Measurements from ENCODE around the gene ENOX2. TPM values are rescaled to one million over a fixed set of nuclear protein-coding genes. Genes with fewer than 3 reads are reported as not detected.

The ENOX2 gene
- total RNA-seq, 4 donors from 2014 or later: 8.0 to 28.0 (median 15.2) TPM

GRCh38 chrX:130879869-130880268, 23.1 kb downstream of the ENOX2 start:
- no peaks in the 10 kb centered on the region for H3K27me3 ChIP-seq
- H3K4me1 ChIP-seq: peaks cover 0 to 16% (median 0%) of the 10 kb centered on the region in 4 donors
- DNase-seq (ENCODE audit: low spot score in 2 of 2): no peak
- H3K27ac ChIP-seq: no peak overlapping the region
- TF ChIP-seq EP300 (IDR thresholded peaks at IDR 0.05): no peak
- no peak for TF ChIP-seq POLR2A (IDR thresholded peaks at IDR 0.05)
- no peak for TF ChIP-seq CTCF (IDR thresholded peaks at IDR 0.05)
- H3K36me3 ChIP-seq: no peaks in the 10 kb centered on the region
- H3K4me3 ChIP-seq: no peak overlapping the region
- no peaks in the 10 kb centered on the region for H3K9me3 ChIP-seq
- WGBS, 2 donors: 63 to 67% methylated on average over 2 of the region's 2 CpGs

GRCh38 chrX:130878350-130879341, 24.4 kb downstream of the ENOX2 start:
- H3K4me3 ChIP-seq: no peak overlapping the region
- H3K27ac ChIP-seq: no peak overlapping the region
- 55 to 72% methylated on average over 7 of the region's 7 CpGs for WGBS, 2 donors
- H3K9me3 ChIP-seq: no peaks in the 10 kb centered on the region
- peaks cover 0 to 16% (median 0%) of the 10 kb centered on the region in 4 donors for H3K4me1 ChIP-seq
- DNase-seq (ENCODE audit: low spot score in 2 of 2): no peak
- no peaks in the 10 kb centered on the region for H3K27me3 ChIP-seq
- no peak for TF ChIP-seq EP300 (IDR thresholded peaks at IDR 0.05)
- no peak for TF ChIP-seq CTCF (IDR thresholded peaks at IDR 0.05)
- no peak for TF ChIP-seq POLR2A (IDR thresholded peaks at IDR 0.05)
- no peaks in the 10 kb centered on the region for H3K36me3 ChIP-seq

- Histone ChIP-seq H3K9me3 (no peaks in the 10 kb centered on the region), H3K27ac (no peak overlapping the region), H3K27me3 (no peaks in the 10 kb centered on the region), H3K4me3 (no peak overlapping the region), H3K4me1 (peaks cover 0 to 16% (median 0%) of the 10 kb centered on the region in 4 donors), H3K36me3 (no peaks in the 10 kb centered on the region)
- WGBS, 2 donors: 65 to 68% methylated on average over 1 of the region's 1 CpG
- no peak for DNase-seq (ENCODE audit: low spot score in 2 of 2)
- no peak for TF ChIP-seq EP300 (IDR thresholded peaks at IDR 0.05)
- no peak for TF ChIP-seq POLR2A (IDR thresholded peaks at IDR 0.05)
- TF ChIP-seq CTCF (IDR thresholded peaks at IDR 0.05): no peak
Measured at GRCh38 chrX:130877892-130878341, 25.1 kb downstream of the ENOX2 start.

GRCh38 chrX:130876226-130876625, 26.8 kb downstream of the ENOX2 start:
- Histone ChIP-seq H3K4me1 (peaks cover 0 to 16% (median 0%) of the 10 kb centered on the region in 4 donors), H3K27ac (no peak overlapping the region), H3K27me3 (peaks cover 0 to 1% of the 10 kb centered on the region in 2 donors), H3K4me3 (no peak overlapping the region), H3K9me3 (no peaks in the 10 kb centered on the region), H3K36me3 (no peaks in the 10 kb centered on the region)
- TF ChIP-seq POLR2A (IDR thresholded peaks at IDR 0.05): no peak
- no peak for TF ChIP-seq CTCF (IDR thresholded peaks at IDR 0.05)
- no peak for TF ChIP-seq EP300 (IDR thresholded peaks at IDR 0.05)
- no peak for DNase-seq (ENCODE audit: low spot score in 2 of 2)

GRCh38 chrX:130874751-130875150, 28.3 kb downstream of the ENOX2 start:
- no peak for DNase-seq (ENCODE audit: low spot score in 2 of 2)
- TF ChIP-seq CTCF (IDR thresholded peaks at IDR 0.05) (no peak), EP300 (IDR thresholded peaks at IDR 0.05) (no peak), POLR2A (IDR thresholded peaks at IDR 0.05) (no peak)
- no peak overlapping the region for H3K4me3 ChIP-seq
- no peaks in the 10 kb centered on the region for H3K36me3 ChIP-seq
- 70 to 80% methylated on average over 2 of the region's 2 CpGs for WGBS, 2 donors
- no peak overlapping the region for H3K27ac ChIP-seq
- H3K27me3 ChIP-seq: peaks cover 0 to 4% of the 10 kb centered on the region in 2 donors
- H3K9me3 ChIP-seq: no peaks in the 10 kb centered on the region
- peaks cover 0 to 16% (median 0%) of the 10 kb centered on the region in 4 donors for H3K4me1 ChIP-seq

Data from tibial nerve (tissue), 4 donors.